CD14-positive monocyte (primary cell): ENCODE results near the gene C8G. TPM values are rescaled to one million over a fixed set of nuclear protein-coding genes. Genes with fewer than 3 reads are reported as not detected.

Source experiments
- DNase-seq, 3 donors: peaks; one replicate each; pipeline ENCODE4 v3.0.0-alpha.2; 2011 to 2022
- H2AFZ ChIP-seq: 2 replicates; pipeline ENCODE4 v1.6.0; 2012; ENCODE audit warnings: mild to moderate bottlenecking, low read depth, low read length, inconsistent platforms; ENCODE audit not compliant: insufficient read depth, poor library complexity, severe bottlenecking
- H3K27ac ChIP-seq, 2 donors: 1 replicate in 1 of 2; 2 replicates in 1 of 2; pipeline ENCODE4 v1.5.1; 2012 to 2013; ENCODE audit warnings: low read length in 2 of 2, control low read depth in 1 of 2, inconsistent platforms in 1 of 2, low read depth in 1 of 2, mild to moderate bottlenecking in 1 of 2
- H3K27me3 ChIP-seq, 2 donors: one replicate each; pipeline versions ENCODE4 v1.6.0 to v1.6.1; 2011 to 2013; ENCODE audit warnings: low read length in 2 of 2; ENCODE audit not compliant: control insufficient read depth in 2 of 2, insufficient read depth in 2 of 2
- H3K36me3 ChIP-seq, 2 donors: replicated peaks in 1 of 2; 1 replicate in 1 of 2; 2 replicates in 1 of 2; pipeline versions ENCODE4 v1.5.1 to v1.6.1; 2012 to 2013; ENCODE audit warnings: low read length in 2 of 2, control low read depth in 1 of 2, inconsistent platforms in 1 of 2, mild to moderate bottlenecking in 1 of 2; ENCODE audit not compliant: insufficient read depth in 2 of 2, control insufficient read depth in 1 of 2
- H3K4me1 ChIP-seq, 2 donors: 1 replicate in 1 of 2; 2 replicates in 1 of 2; pipeline versions ENCODE4 v1.5.1 to v1.6.1; 2012 to 2013; ENCODE audit warnings: low read length in 2 of 2, control low read depth in 1 of 2, inconsistent platforms in 1 of 2, mild to moderate bottlenecking in 1 of 2, moderate library complexity in 1 of 2; ENCODE audit not compliant: insufficient read depth in 2 of 2, control insufficient read depth in 1 of 2
- H3K4me2 ChIP-seq: replicated peaks from 2 replicates; pipeline ENCODE3; 2012; ENCODE audit warnings: low read length, moderate library complexity, mild to moderate bottlenecking; ENCODE audit not compliant: poor library complexity, severe bottlenecking; ENCODE audit errors: extremely low read depth
- H3K4me3 ChIP-seq, 3 experiments: fragments of 200-600 bp in 1 of 3; sonication (generic) in 1 of 3; replicated peaks in 1 of 3; 1 replicate in 2 of 3; 2 replicates in 1 of 3; pipeline ENCODE4 v1.5.1; 2011 to 2013; ENCODE audit warnings: low read length in 3 of 3, mild to moderate bottlenecking in 3 of 3, control low read depth in 2 of 3, low read depth in 2 of 3, inconsistent platforms in 1 of 3, moderate library complexity in 1 of 3
- H3K79me2 ChIP-seq: 2 replicates; pipeline ENCODE4 v1.6.0; 2012; ENCODE audit warnings: mild to moderate bottlenecking, control low read depth, inconsistent platforms, low read length, moderate library complexity; ENCODE audit not compliant: insufficient read depth
- H3K9ac ChIP-seq: 2 replicates; pipeline ENCODE4 v1.6.0; 2017; ENCODE audit warnings: low read length, mild to moderate bottlenecking; ENCODE audit not compliant: insufficient read depth, poor library complexity, severe bottlenecking
- H3K9me3 ChIP-seq, 2 donors: replicated peaks in 1 of 2; 1 replicate in 1 of 2; 2 replicates in 1 of 2; pipeline versions ENCODE4 v1.5.1 to v1.6.1; 2012 to 2013; ENCODE audit warnings: low read length in 2 of 2, control low read depth in 1 of 2; ENCODE audit not compliant: control insufficient read depth in 1 of 2, insufficient read depth in 1 of 2
- H4K20me1 ChIP-seq: 2 replicates; pipeline ENCODE4 v1.6.0; 2012; ENCODE audit warnings: mild to moderate bottlenecking, low read length, control low read depth, moderate library complexity; ENCODE audit not compliant: insufficient read depth
- H3K27ac Mint-ChIP-seq, 7 donors: one replicate each; pipeline ENCODE4 v1.8.0; 2020; ENCODE audit warnings: mild to moderate bottlenecking in 7 of 7, mixed read lengths in 7 of 7, moderate library complexity in 6 of 7, inconsistent platforms in 2 of 7
- H3K27me3 Mint-ChIP-seq, 3 donors: one replicate each; pipeline ENCODE4 v1.8.0; 2021 to 2022; ENCODE audit warnings: low read depth in 3 of 3, mild to moderate bottlenecking in 3 of 3, mixed read lengths in 3 of 3, moderate library complexity in 3 of 3, inconsistent platforms in 1 of 3
- H3K36me3 Mint-ChIP-seq, 2 donors: one replicate each; pipeline ENCODE4 v1.8.0; 2020; ENCODE audit warnings: mixed read lengths in 2 of 2, inconsistent platforms in 1 of 2, mild to moderate bottlenecking in 1 of 2
- H3K4me1 Mint-ChIP-seq: one replicate; pipeline ENCODE4 v1.8.0; 2020; ENCODE audit warnings: mild to moderate bottlenecking, mixed read lengths
- H3K4me3 Mint-ChIP-seq, 2 donors: one replicate each; pipeline ENCODE4 v1.8.0; 2020; ENCODE audit warnings: mild to moderate bottlenecking in 2 of 2, mixed read lengths in 2 of 2, moderate library complexity in 1 of 2
- H3K9me3 Mint-ChIP-seq, 7 donors: one replicate each; pipeline ENCODE4 v1.8.0; 2020 to 2022; ENCODE audit warnings: mixed read lengths in 7 of 7, mild to moderate bottlenecking in 6 of 7, moderate library complexity in 6 of 7, inconsistent platforms in 2 of 7
- WGBS: methylation state at CpG from one replicate; pipeline ENCODE4 v1.1.5; 2013; ENCODE audit warnings: missing lambda C conversion rate; ENCODE audit not compliant: insufficient coverage; 5-methylcytosine and 5-hydroxymethylcytosine counted together
- intact Hi-C, 2 donors: fragments of 100-400 bp; cut with micrococcal nuclease; formaldehyde crosslinking; loops; one replicate each; pipeline versions ENCODE4 v1.15.0 to v1.15.1; 2023
- polyA plus RNA-seq, 3 donors: library from polyadenylated mRNA; depleted of rRNA in 1 of 3; unstranded in 2 of 3; stranded (reverse) in 1 of 3; fragments of 300-500 nt in 2 of 3; fragments of >200 nt in 1 of 3; fragmentation: Illumina TruSeq in 2 of 3; gene quantifications; 1 replicate in 2 of 3; 2 replicates in 1 of 3; pipeline ENCODE4 v1.2.3, GENCODE V29; 2012 to 2021
- TF ChIP-seq, protein P1 (sequence below): fragments of 200-600 bp; IDR thresholded peaks from one replicate; pipeline ENCODE4 v1.8.0; 2022; ENCODE audit warnings: antibody characterized with exemption, mild to moderate bottlenecking

Gene C8G
- polyA plus RNA-seq, 3 donors: 0.55 to 0.72 TPM; not detected in 1

- no peak overlapping the region for H3K27ac Mint-ChIP-seq
- Histone ChIP-seq H3K36me3 (peaks cover 6 to 9% of the 10 kb centered on the region in 2 donors), H3K9me3 (no peaks in the 10 kb centered on the region), H3K27ac (no peak overlapping the region), H4K20me1 (peaks cover 30% of the 10 kb centered on the region), H3K4me3 (no peak overlapping the region), H3K79me2 (peaks cover 20% of the 10 kb centered on the region), H3K4me2 (no peak overlapping the region), H3K4me1 (peaks cover 71 to 88% of the 10 kb centered on the region in 2 donors), H3K27me3 (peaks cover 0 to 41% of the 10 kb centered on the region in 2 donors), H3K9ac (no peak overlapping the region), H2AFZ (no peak overlapping the region)
- peaks cover 10% of the 10 kb centered on the region in 2 donors for H3K36me3 Mint-ChIP-seq
- no peak overlapping the region for H3K4me3 Mint-ChIP-seq
- peaks cover 0 to 17% (median under 1%) of the 10 kb centered on the region in 7 donors for H3K9me3 Mint-ChIP-seq
- H3K4me1 Mint-ChIP-seq: peaks cover 70% of the 10 kb centered on the region
- TF ChIP-seq, protein P1, sequence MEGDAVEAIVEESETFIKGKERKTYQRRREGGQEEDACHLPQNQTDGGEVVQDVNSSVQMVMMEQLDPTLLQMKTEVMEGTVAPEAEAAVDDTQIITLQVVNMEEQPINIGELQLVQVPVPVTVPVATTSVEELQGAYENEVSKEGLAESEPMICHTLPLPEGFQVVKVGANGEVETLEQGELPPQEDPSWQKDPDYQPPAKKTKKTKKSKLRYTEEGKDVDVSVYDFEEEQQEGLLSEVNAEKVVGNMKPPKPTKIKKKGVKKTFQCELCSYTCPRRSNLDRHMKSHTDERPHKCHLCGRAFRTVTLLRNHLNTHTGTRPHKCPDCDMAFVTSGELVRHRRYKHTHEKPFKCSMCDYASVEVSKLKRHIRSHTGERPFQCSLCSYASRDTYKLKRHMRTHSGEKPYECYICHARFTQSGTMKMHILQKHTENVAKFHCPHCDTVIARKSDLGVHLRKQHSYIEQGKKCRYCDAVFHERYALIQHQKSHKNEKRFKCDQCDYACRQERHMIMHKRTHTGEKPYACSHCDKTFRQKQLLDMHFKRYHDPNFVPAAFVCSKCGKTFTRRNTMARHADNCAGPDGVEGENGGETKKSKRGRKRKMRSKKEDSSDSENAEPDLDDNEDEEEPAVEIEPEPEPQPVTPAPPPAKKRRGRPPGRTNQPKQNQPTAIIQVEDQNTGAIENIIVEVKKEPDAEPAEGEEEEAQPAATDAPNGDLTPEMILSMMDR: no peak
- WGBS: 58% methylated on average over 26 of the region's 30 CpGs
- DNase-seq: no peak
- H3K27me3 Mint-ChIP-seq: peaks cover 24 to 52% (median 40%) of the 10 kb centered on the region in 3 donors
- intact Hi-C loops: loop anchor here in 1 of 2 donors (5.0 kb wide), 1 partner anchor 37 kb away; the partner anchor contains the start of gene FUT7
Observed at GRCh38 chr9:136995362-136995761, 50.3 kb downstream of the C8G start.

DNA sequence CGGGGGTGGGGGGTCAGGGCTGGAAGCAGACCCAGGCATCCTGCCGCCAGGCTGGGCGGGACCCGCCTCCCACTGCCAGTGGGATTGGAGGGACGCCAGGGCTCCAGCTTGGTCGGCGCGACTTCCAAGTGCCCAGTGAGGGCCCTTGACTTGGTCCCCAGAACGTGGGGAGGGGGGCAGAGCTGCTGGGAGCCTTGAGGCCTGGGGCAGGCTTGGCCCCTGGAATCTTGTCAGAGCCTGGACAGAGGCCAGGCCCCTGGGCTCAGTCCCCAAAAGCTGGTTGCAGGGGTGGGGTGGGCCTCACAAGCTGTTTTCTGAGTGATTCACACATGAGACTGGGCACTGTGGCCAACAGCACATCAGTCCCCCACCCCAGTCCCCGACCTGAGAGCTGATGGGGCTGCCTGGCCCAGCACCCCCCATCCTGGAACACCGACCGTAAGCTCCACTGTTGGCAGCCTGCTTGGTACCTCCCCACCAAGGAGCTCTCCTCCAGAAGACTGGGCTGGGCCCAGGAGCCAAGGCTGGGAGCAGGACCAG lies 50.8 kb downstream of the C8G start:
- Histone ChIP-seq H3K4me1 (peaks cover 76 to 93% of the 10 kb centered on the region in 2 donors), H3K79me2 (peaks cover 20% of the 10 kb centered on the region), H3K4me2 (peak overlapping the region; percentile 62), H2AFZ (no peak overlapping the region), H3K27ac (no peak overlapping the region), H3K9ac (peak overlapping the region; percentile 32), H3K9me3 (no peaks in the 10 kb centered on the region), H3K36me3 (peaks cover 6 to 9% of the 10 kb centered on the region in 2 donors), H3K27me3 (peaks cover 0 to 41% of the 10 kb centered on the region in 2 donors), H4K20me1 (peaks cover 30% of the 10 kb centered on the region), H3K4me3 (peak overlapping the region in 1 of 3 experiments; percentile 49)
- Mint-ChIP-seq H3K4me1 (peaks cover 71% of the 10 kb centered on the region), H3K27me3 (peaks cover 23 to 52% (median 39%) of the 10 kb centered on the region in 3 donors), H3K36me3 (peaks cover 10 to 12% of the 10 kb centered on the region in 2 donors), H3K27ac (peak overlapping the region in 2 of 7 donors; percentile 20 to 31), H3K9me3 (peaks cover 0 to 15% (median 0%) of the 10 kb centered on the region in 7 donors), H3K4me3 (peak overlapping the region in 1 of 2 donors; percentile 83)
- intact Hi-C loops: loop anchor here in 1 of 2 donors (5.0 kb wide), 1 partner anchor 36 kb away; the partner anchor contains the start of gene FUT7
- DNase-seq: no peak
- 38% methylated on average over 6 of the region's 12 CpGs for WGBS
- TF ChIP-seq, protein P1: no peak

Other genes starting within 250 kb of the C8G start
- gene DIPK1B, start 232.7 kb upstream of the C8G start, polyA plus RNA-seq: under 1 TPM in 1 of 3 donors, not detected in 2; 0.10 TPM
- gene LCN10, start 202.3 kb upstream of the C8G start, polyA plus RNA-seq: under 1 TPM in 1 of 3 donors, not detected in 2; 0.16 TPM
- gene LCN6, start 196.7 kb upstream of the C8G start, polyA plus RNA-seq: not detected
- under 1 TPM in 1 of 3 donors, not detected in 2; 0.27 TPM for gene LCN8, start 187.0 kb upstream of the C8G start, polyA plus RNA-seq
- not detected for gene LCN15, start 180.7 kb upstream of the C8G start, polyA plus RNA-seq
- 10 to 100 TPM; 33.1 to 47.2 (median 39.2) TPM for gene TMEM141, start 153.9 kb upstream of the C8G start, polyA plus RNA-seq
- 1 to 10 TPM in 1 of 3 donors, under 1 TPM in 1, not detected in 1; 0.54 to 2.1 TPM for gene CCDC183, start 148.9 kb upstream of the C8G start, polyA plus RNA-seq
- gene RABL6, start 137.3 kb upstream of the C8G start, polyA plus RNA-seq: 10 to 100 TPM in 1 of 3 donors, 1 to 10 TPM in 2; 6.7 to 30.9 (median 8.1) TPM
- 1 to 10 TPM in 1 of 3 donors, under 1 TPM in 2; 0.10 to 2.0 (median 0.18) TPM for gene AJM1, start 102.8 kb upstream of the C8G start, polyA plus RNA-seq
- 100 to 1,000 TPM in 1 of 3 donors, 10 to 100 TPM in 2; 70.0 to 163 (median 94.3) TPM for gene PHPT1, start 95.8 kb upstream of the C8G start, polyA plus RNA-seq
- 1 to 10 TPM in 1 of 3 donors, under 1 TPM in 1, not detected in 1; 0.07 to 5.2 TPM for gene MAMDC4, start 92.9 kb upstream of the C8G start, polyA plus RNA-seq
- gene EDF1, start 78.9 kb upstream of the C8G start, polyA plus RNA-seq: 100 to 1,000 TPM; 245 to 407 (median 264) TPM
- 1 to 10 TPM; 1.6 to 6.1 (median 2.0) TPM for gene TRAF2, start 58.7 kb upstream of the C8G start, polyA plus RNA-seq
- gene FBXW5, start 505 bp upstream of the C8G start, polyA plus RNA-seq: 100 to 1,000 TPM in 1 of 3 donors, 10 to 100 TPM in 2; 85.3 to 117 (median 92.7) TPM
- under 1 TPM in 1 of 3 donors, not detected in 2; 0.29 TPM for gene LCN12, start 7.0 kb downstream of the C8G start, polyA plus RNA-seq
- gene PTGDS, start 32.3 kb downstream of the C8G start, polyA plus RNA-seq: 1 to 10 TPM in 1 of 3 donors, under 1 TPM in 1, not detected in 1; 0.34 to 1.5 TPM
- gene LCNL1, start 37.8 kb downstream of the C8G start, polyA plus RNA-seq: under 1 TPM in 1 of 3 donors, not detected in 2; 0.04 TPM
- gene PAXX, start 47.2 kb downstream of the C8G start, polyA plus RNA-seq: 10 to 100 TPM; 35.3 to 92.9 (median 40.7) TPM
- gene CLIC3, start 51.3 kb downstream of the C8G start, polyA plus RNA-seq: under 1 TPM in 2 of 3 donors, not detected in 1; 0.29 to 0.51 TPM
- gene ABCA2, start 83.0 kb downstream of the C8G start, polyA plus RNA-seq: 10 to 100 TPM in 1 of 3 donors, under 1 TPM in 2; 0.18 to 30.7 (median 0.40) TPM
- 10 to 100 TPM in 2 of 3 donors, 1 to 10 TPM in 1; 6.1 to 13.4 (median 10.5) TPM for gene FUT7, start 86.8 kb downstream of the C8G start, polyA plus RNA-seq
- 1 to 10 TPM in 1 of 3 donors, under 1 TPM in 1, not detected in 1; 0.51 to 2.7 TPM for gene NPDC1, start 100.9 kb downstream of the C8G start, polyA plus RNA-seq
- not detected for gene ENTPD2, start 108.8 kb downstream of the C8G start, polyA plus RNA-seq
- gene SAPCD2, start 125.3 kb downstream of the C8G start, polyA plus RNA-seq: 1 to 10 TPM in 2 of 3 donors, under 1 TPM in 1; 0.03 to 3.1 (median 1.7) TPM
- gene UAP1L1, start 132.3 kb downstream of the C8G start, polyA plus RNA-seq: 10 to 100 TPM in 2 of 3 donors, 1 to 10 TPM in 1; 5.7 to 16.7 (median 14.8) TPM
- gene MAN1B1, start 141.7 kb downstream of the C8G start, polyA plus RNA-seq: 10 to 100 TPM; 29.3 to 38.2 (median 33.3) TPM
- 100 to 1,000 TPM in 2 of 3 donors, 10 to 100 TPM in 1; 68.3 to 287 (median 150) TPM for gene DPP7, start 169.5 kb downstream of the C8G start, polyA plus RNA-seq
- not detected for gene GRIN1, start 193.9 kb downstream of the C8G start, polyA plus RNA-seq
- gene LRRC26, start 224.8 kb downstream of the C8G start, polyA plus RNA-seq: not detected
- gene TMEM210, start 226.8 kb downstream of the C8G start, polyA plus RNA-seq: not detected
- 10 to 100 TPM in 1 of 3 donors, 1 to 10 TPM in 2; 1.9 to 76.8 (median 2.0) TPM for gene ANAPC2, start 243.3 kb downstream of the C8G start, polyA plus RNA-seq
- 100 to 1,000 TPM in 1 of 3 donors, 10 to 100 TPM in 2; 87.0 to 118 (median 98.3) TPM for gene SSNA1, start 243.4 kb downstream of the C8G start, polyA plus RNA-seq